OCI-LY3 (cell line): ENCODE results near the gene CEP43.

ENCODE experiments used
- EZH2phosphoT487 ChIP-seq: fragments of 200-600 bp; shearing (Covaris generic); IDR thresholded peaks from 2 replicates; pipeline ENCODE4 v1.6.1; 2018; ENCODE audit warnings: antibody characterized with exemption, mixed run types, low read depth
- TF ChIP-seq, protein P1 (sequence below): fragments of 200-600, 300-600 bp; sonication (generic); IDR thresholded peaks from 2 replicates; pipeline ENCODE4 v1.5.1; 2014; ENCODE audit warnings: antibody characterized with exemption, low read length, low read depth

DNA sequence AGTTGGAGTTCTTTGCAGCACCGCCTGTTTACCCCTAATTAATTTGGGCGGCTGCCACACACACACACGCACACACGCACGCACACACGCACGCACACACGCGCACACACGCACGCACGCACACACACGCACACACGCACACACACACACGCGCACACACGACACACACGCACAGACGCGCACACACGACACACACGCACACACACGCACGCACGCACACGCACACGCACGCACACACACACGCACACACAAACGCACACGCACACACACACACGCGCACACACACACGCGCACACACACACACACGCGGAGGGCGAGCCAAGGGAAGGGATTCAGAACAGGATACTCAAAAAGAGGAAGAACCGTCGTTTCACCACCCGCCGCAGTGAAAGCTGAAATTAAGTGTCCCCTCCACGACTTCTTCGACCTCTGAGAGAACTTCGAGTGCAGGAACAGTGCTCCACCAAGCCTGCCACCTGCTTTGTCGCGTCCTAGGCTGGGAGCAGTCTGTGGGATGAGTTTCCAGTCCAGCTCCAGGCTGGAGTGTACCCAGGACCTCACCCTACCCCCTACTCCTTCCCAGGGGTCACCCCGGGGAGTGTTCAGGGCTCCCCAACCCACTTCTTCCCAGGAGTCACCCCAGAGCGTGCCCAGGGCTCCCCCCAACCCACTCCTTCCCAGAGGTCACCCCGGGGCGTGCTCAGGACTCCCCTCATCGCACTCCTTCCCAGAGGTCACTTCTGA, 43.9 kb upstream of the CEP43 start:
- TF ChIP-seq, protein P1, sequence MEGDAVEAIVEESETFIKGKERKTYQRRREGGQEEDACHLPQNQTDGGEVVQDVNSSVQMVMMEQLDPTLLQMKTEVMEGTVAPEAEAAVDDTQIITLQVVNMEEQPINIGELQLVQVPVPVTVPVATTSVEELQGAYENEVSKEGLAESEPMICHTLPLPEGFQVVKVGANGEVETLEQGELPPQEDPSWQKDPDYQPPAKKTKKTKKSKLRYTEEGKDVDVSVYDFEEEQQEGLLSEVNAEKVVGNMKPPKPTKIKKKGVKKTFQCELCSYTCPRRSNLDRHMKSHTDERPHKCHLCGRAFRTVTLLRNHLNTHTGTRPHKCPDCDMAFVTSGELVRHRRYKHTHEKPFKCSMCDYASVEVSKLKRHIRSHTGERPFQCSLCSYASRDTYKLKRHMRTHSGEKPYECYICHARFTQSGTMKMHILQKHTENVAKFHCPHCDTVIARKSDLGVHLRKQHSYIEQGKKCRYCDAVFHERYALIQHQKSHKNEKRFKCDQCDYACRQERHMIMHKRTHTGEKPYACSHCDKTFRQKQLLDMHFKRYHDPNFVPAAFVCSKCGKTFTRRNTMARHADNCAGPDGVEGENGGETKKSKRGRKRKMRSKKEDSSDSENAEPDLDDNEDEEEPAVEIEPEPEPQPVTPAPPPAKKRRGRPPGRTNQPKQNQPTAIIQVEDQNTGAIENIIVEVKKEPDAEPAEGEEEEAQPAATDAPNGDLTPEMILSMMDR: no peak
- TF ChIP-seq EZH2phosphoT487: no peak
